PC-3 (cell line): ENCODE measurements around the gene ODC1.

Experiments
- CTCF ChIP-seq: fragments of 300-600 bp; sonication (generic); conservative IDR thresholded peaks from 2 replicates; pipeline ENCODE4 v1.5.1; 2017; ENCODE audit warnings: antibody characterized with exemption, low read depth, mild to moderate bottlenecking, low read length
- EZH2phosphoT487 ChIP-seq: fragments of 300-600 bp; sonication (generic); IDR thresholded peaks from 2 replicates; pipeline ENCODE4 v1.6.1; 2018; ENCODE audit warnings: mild to moderate bottlenecking, antibody characterized with exemption, low read length, borderline replicate concordance

GRCh38 chr2:10397878-10398277 is 50.2 kb downstream of the ODC1 start:
- TF ChIP-seq CTCF (no peak), EZH2phosphoT487 (no peak)
